Measurements from ENCODE around the gene ZMYND8.

Gene ZMYND8

GRCh38 chr20:47332381-47333206 is 23.9 kb downstream of the ZMYND8 start:
- no peak for DNase-seq (ENCODE audit: low read depth)

GRCh38 chr20:47330933-47331708 is 25.4 kb downstream of the ZMYND8 start:
- no peak for DNase-seq (ENCODE audit: low read depth)

- DNase-seq (ENCODE audit: low read depth), result no peak
These were observed 26.4 kb downstream of the ZMYND8 start for GRCh38 chr20:47330071-47330470.

GRCh38 chr20:47328129-47328528 is 28.4 kb downstream of the ZMYND8 start:
- DNase-seq (ENCODE audit: low read depth), result no peak

- no peak for DNase-seq (ENCODE audit: low read depth)
These were observed 28.8 kb downstream of the ZMYND8 start for GRCh38 chr20:47327711-47328110.

GRCh38 chr20:47326658-47327268 is 29.7 kb downstream of the ZMYND8 start:
- DNase-seq (ENCODE audit: low read depth), result no peak

GRCh38 chr20:47325242-47325641 is 31.3 kb downstream of the ZMYND8 start:
- no peak for DNase-seq (ENCODE audit: low read depth)

- DNase-seq (ENCODE audit: low read depth), result no peak
These were observed 35.3 kb downstream of the ZMYND8 start for GRCh38 chr20:47320990-47321805.

- no peak for DNase-seq (ENCODE audit: low read depth)
These were observed 36.8 kb downstream of the ZMYND8 start for GRCh38 chr20:47319517-47320252.

GRCh38 chr20:47318586-47319516 is 37.6 kb downstream of the ZMYND8 start:
- DNase-seq (ENCODE audit: low read depth), result no peak

GRCh38 chr20:47318027-47318585 is 38.4 kb downstream of the ZMYND8 start:
- DNase-seq (ENCODE audit: low read depth), result no peak

- no peak for DNase-seq (ENCODE audit: low read depth)
These were observed 39.2 kb downstream of the ZMYND8 start for GRCh38 chr20:47317127-47317895.

GRCh38 chr20:47316776-47317126 is 39.7 kb downstream of the ZMYND8 start:
- no peak for DNase-seq (ENCODE audit: low read depth)

- no peak for DNase-seq (ENCODE audit: low read depth)
These were observed 41.0 kb downstream of the ZMYND8 start for GRCh38 chr20:47315339-47316056.

GRCh38 chr20:47314647-47315338 is 41.7 kb downstream of the ZMYND8 start:
- DNase-seq (ENCODE audit: low read depth), result no peak

GRCh38 chr20:47311967-47312681 is 44.4 kb downstream of the ZMYND8 start:
- no peak for DNase-seq (ENCODE audit: low read depth)

- no peak for DNase-seq (ENCODE audit: low read depth)
These were observed 45.3 kb downstream of the ZMYND8 start for GRCh38 chr20:47311211-47311610.

Measured in CMK (cell line).